B cell (primary cell): ENCODE data around the gene COPS3. TPM values are rescaled to one million over a fixed set of nuclear protein-coding genes. Genes with fewer than 3 reads are reported as not detected.

Experiments used
- ATAC-seq: fragments of 200-7000 bp; cut with Tn5 transposase; one replicate; pipeline ENCODE4 v1.10.0; 2021; ENCODE audit warnings: low read depth, mild to moderate bottlenecking, moderate number of reproducible peaks, moderate library complexity
- CTCF ChIA-PET: fragments of 350-600 bp; sonication (Branson Sonifier 250); formaldehyde crosslinking; loops from one replicate; lab custom pipeline; 2021; ENCODE audit warnings: antibody characterized with exemption, inconsistent platforms; lab: Charles Lee
- POLR2A ChIA-PET: fragments of 350-600 bp; sonication (Branson Sonifier 250); formaldehyde crosslinking; loops from one replicate; lab custom pipeline; 2021; ENCODE audit warnings: antibody characterized with exemption; lab: Charles Lee
- DNase-seq: peaks from one replicate; pipeline ENCODE4 v3.0.0; 2013
- H2AFZ ChIP-seq: 2 replicates; pipeline ENCODE4 v1.6.1; 2012; ENCODE audit warnings: mild to moderate bottlenecking, low read depth, low read length; ENCODE audit not compliant: insufficient read depth, poor library complexity, severe bottlenecking
- H3K27ac ChIP-seq, 2 donors: 1 replicate in 1 of 2; 2 replicates in 1 of 2; pipeline ENCODE4 v1.5.1; 2012 to 2013; ENCODE audit warnings: low read length in 2 of 2, mild to moderate bottlenecking in 2 of 2, moderate library complexity in 1 of 2
- H3K27me3 ChIP-seq, 4 experiments: fragments of 200-600 bp in 1 of 4; sonication (generic) in 1 of 4; replicated peaks in 1 of 4; 1 replicate in 2 of 4; 2 replicates in 2 of 4; pipeline versions ENCODE4 v1.6.1 to v1.7.0; 2013 to 2016; ENCODE audit warnings: low read length in 3 of 4, mild to moderate bottlenecking in 2 of 4, mixed read lengths in 1 of 4, moderate library complexity in 1 of 4; ENCODE audit not compliant: insufficient read depth in 4 of 4, control insufficient read depth in 3 of 4; ENCODE audit errors: control extremely low read depth in 1 of 4
- H3K36me3 ChIP-seq, 2 experiments: replicated peaks in 1 of 2; 1 replicate in 1 of 2; 2 replicates in 1 of 2; pipeline versions ENCODE4 v1.6.1 to v1.7.1; 2013; ENCODE audit warnings: low read length in 1 of 2; ENCODE audit not compliant: insufficient read depth in 2 of 2, control insufficient read depth in 1 of 2; ENCODE audit errors: control extremely low read depth in 1 of 2, extremely low read depth in 1 of 2
- H3K4me1 ChIP-seq, 2 donors: fragments of 200-600 bp in 1 of 2; sonication (generic) in 1 of 2; 1 replicate in 1 of 2; 2 replicates in 1 of 2; pipeline versions ENCODE4 v1.5.1 to v1.6.1; 2013 to 2017; ENCODE audit warnings: low read length in 2 of 2; ENCODE audit not compliant: control insufficient read depth in 2 of 2, insufficient read depth in 2 of 2
- H3K4me2 ChIP-seq: replicated peaks from 2 replicates; pipeline ENCODE3; 2012; ENCODE audit warnings: mild to moderate bottlenecking, low read depth, low read length; ENCODE audit not compliant: poor library complexity, severe bottlenecking
- H3K4me3 ChIP-seq, 5 experiments: fragments of 200-600 bp in 1 of 5; sonication (generic) in 1 of 5; 1 replicate in 3 of 5; 2 replicates in 2 of 5; pipeline versions ENCODE4 v1.5.1 to v1.7.0; 2011 to 2016; ENCODE audit warnings: low read length in 4 of 5, mild to moderate bottlenecking in 4 of 5, low read depth in 2 of 5, control low read depth in 1 of 5, moderate library complexity in 1 of 5; ENCODE audit not compliant: insufficient read depth in 1 of 5; ENCODE audit errors: control extremely low read depth in 1 of 5, extremely low read depth in 1 of 5
- H3K79me2 ChIP-seq: fragments of 200-600 bp; sonication (generic); one replicate; pipeline ENCODE4 v1.6.0; 2016; ENCODE audit warnings: low read length; ENCODE audit not compliant: control insufficient read depth, insufficient read depth
- H3K9ac ChIP-seq: fragments of 200-600 bp; sonication (generic); 2 replicates; pipeline ENCODE4 v1.6.1; 2017; ENCODE audit warnings: mild to moderate bottlenecking, low read length, moderate library complexity
- H3K9me3 ChIP-seq, 3 donors: one replicate each; pipeline versions ENCODE4 v1.6.1 to v1.7.1; 2013; ENCODE audit warnings: low read length in 2 of 3; ENCODE audit not compliant: control insufficient read depth in 2 of 3, insufficient read depth in 1 of 3; ENCODE audit errors: control extremely low read depth in 1 of 3
- H4K20me1 ChIP-seq: 2 replicates; pipeline ENCODE4 v1.6.0; 2012; ENCODE audit warnings: mild to moderate bottlenecking, low read length; ENCODE audit not compliant: insufficient read depth, control insufficient read depth, poor library complexity, severe bottlenecking
- H3K27ac Mint-ChIP-seq: one replicate; pipeline ENCODE4 v1.8.0; 2021; ENCODE audit warnings: mixed read lengths
- H3K27me3 Mint-ChIP-seq: one replicate; pipeline ENCODE4 v1.8.0; 2021; ENCODE audit warnings: mixed read lengths
- H3K4me1 Mint-ChIP-seq: one replicate; pipeline ENCODE4 v1.8.0; 2021; ENCODE audit warnings: mixed read lengths
- H3K4me3 Mint-ChIP-seq: one replicate; pipeline ENCODE4 v1.8.0; 2021; ENCODE audit warnings: mixed read lengths
- H3K9me3 Mint-ChIP-seq: one replicate; pipeline ENCODE4 v1.8.0; 2022; ENCODE audit warnings: mixed read lengths; ENCODE audit not compliant: insufficient read depth
- CTCF ChIP-seq: fragments of 200-600 bp; IDR thresholded peaks from one replicate; pipeline ENCODE4 v1.8.0; 2022; ENCODE audit warnings: antibody characterized with exemption, mild to moderate bottlenecking
- EZH2 ChIP-seq: IDR thresholded peaks from 2 replicates; pipeline ENCODE4 v1.6.1; 2012; ENCODE audit warnings: borderline replicate concordance, low read depth, mild to moderate bottlenecking, moderate library complexity, low read length; ENCODE audit not compliant: insufficient read depth, poor library complexity, severe bottlenecking
- WGBS: methylation state at CpG from one replicate; pipeline ENCODE4 v1.1.5; 2013; ENCODE audit warnings: missing lambda C conversion rate; ENCODE audit not compliant: insufficient coverage; 5-methylcytosine and 5-hydroxymethylcytosine counted together
- intact Hi-C: fragments of 100-400 bp; cut with micrococcal nuclease; formaldehyde crosslinking; loops from one replicate; pipeline ENCODE4 v1.10.0; 2022
- polyA plus RNA-seq: library from polyadenylated mRNA; depleted of rRNA; stranded (reverse); fragments of >200 nt; gene quantifications from 2 replicates; pipeline ENCODE4 v1.2.3, GENCODE V29; 2012
- total RNA-seq, 2 donors: library from RNA; stranded (reverse); fragments of 120-200 nt in 1 of 2; gene quantifications; 1 replicate in 1 of 2; 2 replicates in 1 of 2; pipeline versions ENCODE4 v1.2.3 to v1.2.4, GENCODE V29; 2013 to 2022

The COPS3 gene
- total and polyA plus RNA-seq, 2 donors (not counting 1 experiment from before 2014, with no cell fraction given), result 37.2 to 45.5 TPM

GRCh38 chr17:17246879-17247278, 34.2 kb downstream of the COPS3 start:
- POLR2A ChIA-PET, result no interaction called here
- no peak overlapping the region for H3K9ac ChIP-seq
- H3K4me1 Mint-ChIP-seq, result no peaks in the 10 kb centered on the region
- DNase-seq (no peak), ATAC-seq (no peak)
- no peak overlapping the region for H3K27ac Mint-ChIP-seq
- intact Hi-C loops, result no loop called here
- H3K27ac ChIP-seq, result no peak overlapping the region
- H3K79me2 ChIP-seq, result no peaks in the 10 kb centered on the region
- CTCF ChIA-PET, result no interaction called here
- H3K4me2 ChIP-seq, result no peak overlapping the region
- no peak overlapping the region for H2AFZ ChIP-seq
- no peaks in the 10 kb centered on the region for H3K27me3 ChIP-seq
- TF ChIP-seq CTCF (no peak), EZH2 (no peak)
- H3K36me3 ChIP-seq, result peaks cover 10 to 41% of the 10 kb centered on the region in 2 experiments
- H3K9me3 Mint-ChIP-seq, result no peaks in the 10 kb centered on the region
- no peaks in the 10 kb centered on the region for H4K20me1 ChIP-seq
- 90% methylated on average over 1 of the region's 3 CpGs for WGBS
- no peaks in the 10 kb centered on the region for H3K9me3 ChIP-seq
- no peaks in the 10 kb centered on the region for H3K27me3 Mint-ChIP-seq
- H3K4me3 Mint-ChIP-seq, result no peak overlapping the region
- H3K4me1 ChIP-seq, result no peaks in the 10 kb centered on the region
- no peak overlapping the region for H3K4me3 ChIP-seq

GRCh38 chr17:17243163-17243562, 37.9 kb downstream of the COPS3 start:
- intact Hi-C loops, result no loop called here

More at GRCh38 chr17:17243163-17243562, 37.9 kb downstream of the COPS3 start:
- 100% methylated on average over 2 of the region's 6 CpGs for whole genome bisulfite sequencing
- Histone ChIP-seq H3K36me3 (peaks cover 6 to 21% of the 10 kb centered on the region in 2 experiments), H2AFZ (no peak overlapping the region), H3K27me3 (no peaks in the 10 kb centered on the region), H3K4me3 (no peak overlapping the region), H3K27ac (no peak overlapping the region), H3K4me2 (no peak overlapping the region), H4K20me1 (no peaks in the 10 kb centered on the region), H3K4me1 (peaks cover 0 to 4% of the 10 kb centered on the region in 2 donors), H3K79me2 (peaks cover under 1% of the 10 kb centered on the region), H3K9me3 (no peaks in the 10 kb centered on the region), H3K9ac (no peak overlapping the region)
- ChIA-PET CTCF (no interaction called here), POLR2A (no interaction called here)
- DNase-seq (no peak), ATAC-seq (no peak)
- H3K9me3 Mint-ChIP-seq, result no peaks in the 10 kb centered on the region
- H3K27me3 Mint-ChIP-seq, result no peaks in the 10 kb centered on the region
- no peak overlapping the region for H3K4me3 Mint-ChIP-seq
- H3K4me1 Mint-ChIP-seq, result peaks cover 6% of the 10 kb centered on the region
- no peak overlapping the region for H3K27ac Mint-ChIP-seq
- TF ChIP-seq EZH2 (no peak), CTCF (no peak)
